Body of pancreas (tissue), 4 donors: Measurements from ENCODE around the gene MTM1. TPM values are rescaled to one million over a fixed set of nuclear protein-coding genes. Genes with fewer than 3 reads are reported as not detected.

ENCODE experiments used
- ATAC-seq: fragments of 150-250 bp; one replicate; pipeline ENCODE4 v1.9.1; 2016
- DNase-seq, 4 donors: peaks; one replicate each; pipeline ENCODE4 v3.0.0-alpha.2; 2019
- H3K27ac ChIP-seq, 4 donors: fragments of 200-600 bp; sonication (generic); 1 replicate in 3 of 4; 2 replicates in 1 of 4; pipeline versions ENCODE4 v1.5.1 to v1.6.1; 2016 to 2019; ENCODE audit warnings: mild to moderate bottlenecking in 1 of 4, mixed read lengths in 1 of 4, moderate library complexity in 1 of 4
- H3K27me3 ChIP-seq, 2 donors: fragments of 200-600 bp; sonication (generic); one replicate each; pipeline ENCODE4 v1.6.0; 2016; ENCODE audit warnings: mild to moderate bottlenecking in 1 of 2
- H3K36me3 ChIP-seq, 2 donors: fragments of 200-600 bp; sonication (generic); replicated peaks in 1 of 2; 2 replicates each; pipeline ENCODE4 v1.5.1; 2016; ENCODE audit warnings: low read depth in 2 of 2; ENCODE audit not compliant: insufficient read depth in 1 of 2
- H3K4me1 ChIP-seq: fragments of 200-600 bp; sonication (generic); one replicate; pipeline ENCODE4 v1.6.0; 2016
- H3K4me3 ChIP-seq, 2 donors: fragments of 200-600 bp; sonication (generic); 1 replicate in 1 of 2; 2 replicates in 1 of 2; pipeline ENCODE4 v1.5.1; 2016 to 2019
- H3K9me3 ChIP-seq, 3 donors: fragments of 200-600 bp; sonication (generic); 1 replicate in 2 of 3; 2 replicates in 1 of 3; pipeline ENCODE4 v1.5.1; 2016
- POLR2A ChIP-seq, 3 donors: fragments of 450-650 bp; IDR thresholded peaks; one replicate each; pipeline ENCODE4 v1.6.1; 2016; ENCODE audit warnings: antibody characterized with exemption in 3 of 3, mild to moderate bottlenecking in 2 of 3
- WGBS, 2 donors: methylation state at CpG; one replicate each; pipeline ENCODE4 v1.1.5; 2017; 5-methylcytosine and 5-hydroxymethylcytosine counted together
- intact Hi-C: fragments of 100-400 bp; cut with DNase I; formaldehyde crosslinking; loops from one replicate; pipeline ENCODE4 v1.15.1; 2023
- total RNA-seq, 2 donors: library from RNA; depleted of rRNA; stranded (reverse); fragments of >200 nt; gene quantifications; one replicate each; pipeline ENCODE4 v1.1.0, GENCODE V29; 2016
- TF ChIP-seq, protein P1 (sequence below), 7 experiments: fragments of 450-650 bp in 4 of 7; fragments of 200-600 bp in 3 of 7; sonication (generic) in 3 of 7; IDR thresholded peaks; one replicate each; pipeline ENCODE4 v1.5.1; 2016 to 2019; ENCODE audit warnings: antibody characterized with exemption in 7 of 7

MTM1 gene
- total RNA-seq, 2 donors from 2014 or later = 5.3 to 5.4 TPM

DNA sequence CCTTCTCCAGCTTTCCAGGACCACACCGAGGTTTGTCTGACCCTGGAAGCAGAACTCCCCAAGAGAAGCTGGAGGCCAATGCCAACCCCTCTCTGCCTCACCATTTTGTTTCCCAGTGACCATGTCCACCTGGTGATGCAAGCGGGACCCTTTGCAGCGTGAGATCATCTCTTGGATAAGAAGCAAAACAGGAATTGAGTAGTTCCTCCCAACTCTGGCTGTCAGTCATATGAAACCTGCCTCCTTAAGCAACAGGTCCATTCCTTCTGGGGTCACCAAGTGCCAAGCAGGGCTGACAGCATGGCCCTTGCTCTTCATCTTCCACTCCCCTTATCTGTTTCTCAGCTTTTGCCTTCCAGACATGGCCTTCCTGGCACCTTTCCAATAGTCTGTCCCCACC, 41.3 kb upstream of the MTM1 start:
- no peak overlapping the region for H3K27ac ChIP-seq
- no peaks in the 10 kb centered on the region for H3K36me3 ChIP-seq
- TF ChIP-seq, protein P1, sequence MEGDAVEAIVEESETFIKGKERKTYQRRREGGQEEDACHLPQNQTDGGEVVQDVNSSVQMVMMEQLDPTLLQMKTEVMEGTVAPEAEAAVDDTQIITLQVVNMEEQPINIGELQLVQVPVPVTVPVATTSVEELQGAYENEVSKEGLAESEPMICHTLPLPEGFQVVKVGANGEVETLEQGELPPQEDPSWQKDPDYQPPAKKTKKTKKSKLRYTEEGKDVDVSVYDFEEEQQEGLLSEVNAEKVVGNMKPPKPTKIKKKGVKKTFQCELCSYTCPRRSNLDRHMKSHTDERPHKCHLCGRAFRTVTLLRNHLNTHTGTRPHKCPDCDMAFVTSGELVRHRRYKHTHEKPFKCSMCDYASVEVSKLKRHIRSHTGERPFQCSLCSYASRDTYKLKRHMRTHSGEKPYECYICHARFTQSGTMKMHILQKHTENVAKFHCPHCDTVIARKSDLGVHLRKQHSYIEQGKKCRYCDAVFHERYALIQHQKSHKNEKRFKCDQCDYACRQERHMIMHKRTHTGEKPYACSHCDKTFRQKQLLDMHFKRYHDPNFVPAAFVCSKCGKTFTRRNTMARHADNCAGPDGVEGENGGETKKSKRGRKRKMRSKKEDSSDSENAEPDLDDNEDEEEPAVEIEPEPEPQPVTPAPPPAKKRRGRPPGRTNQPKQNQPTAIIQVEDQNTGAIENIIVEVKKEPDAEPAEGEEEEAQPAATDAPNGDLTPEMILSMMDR (IDR thresholded peaks at IDR 0.05) = no peak
- no peak for TF ChIP-seq POLR2A (IDR thresholded peaks at IDR 0.05)
- H3K4me3 ChIP-seq = no peak overlapping the region
- ATAC-seq = no peak
- no peak for DNase-seq
- peaks cover 32% of the 10 kb centered on the region for H3K4me1 ChIP-seq
- no peaks in the 10 kb centered on the region for H3K27me3 ChIP-seq
- H3K9me3 ChIP-seq = no peaks in the 10 kb centered on the region
- intact Hi-C loops = no loop called here
- WGBS, 2 donors = 67 to 100% methylated on average over 2 to 3 of the region's 3 CpGs

DNA sequence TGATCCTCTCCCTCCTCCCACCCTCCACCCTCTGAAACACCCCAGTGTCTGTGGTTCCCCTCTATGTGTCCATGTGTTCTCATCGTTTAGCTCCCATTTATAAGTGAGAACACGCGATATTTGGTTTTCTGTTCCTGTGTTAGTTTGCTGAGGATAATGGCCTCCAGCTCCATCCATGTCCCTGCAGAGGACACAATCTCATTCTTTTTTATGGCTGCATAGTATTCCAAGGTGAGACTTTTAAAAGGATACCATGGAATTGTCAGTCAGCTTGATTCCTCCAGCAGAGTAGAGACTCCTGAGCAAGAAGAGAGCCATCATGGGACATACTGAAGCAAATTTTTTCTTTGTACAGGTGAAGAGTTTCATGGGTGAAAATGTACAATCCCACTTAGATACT, 38.8 kb upstream of the MTM1 start:
- no peak for DNase-seq
- H3K4me1 ChIP-seq = peaks cover 21% of the 10 kb centered on the region
- H3K27me3 ChIP-seq = no peaks in the 10 kb centered on the region
- no peaks in the 10 kb centered on the region for H3K9me3 ChIP-seq
- H3K27ac ChIP-seq = no peak overlapping the region
- H3K4me3 ChIP-seq = no peak overlapping the region
- intact Hi-C loops = no loop called here
- H3K36me3 ChIP-seq = no peaks in the 10 kb centered on the region
- ATAC-seq = no peak
- 98 to 100% methylated on average over 3 of the region's 3 CpGs for WGBS, 2 donors
- TF ChIP-seq, protein P1 (IDR thresholded peaks at IDR 0.05) = no peak
- no peak for TF ChIP-seq POLR2A (IDR thresholded peaks at IDR 0.05)

DNA sequence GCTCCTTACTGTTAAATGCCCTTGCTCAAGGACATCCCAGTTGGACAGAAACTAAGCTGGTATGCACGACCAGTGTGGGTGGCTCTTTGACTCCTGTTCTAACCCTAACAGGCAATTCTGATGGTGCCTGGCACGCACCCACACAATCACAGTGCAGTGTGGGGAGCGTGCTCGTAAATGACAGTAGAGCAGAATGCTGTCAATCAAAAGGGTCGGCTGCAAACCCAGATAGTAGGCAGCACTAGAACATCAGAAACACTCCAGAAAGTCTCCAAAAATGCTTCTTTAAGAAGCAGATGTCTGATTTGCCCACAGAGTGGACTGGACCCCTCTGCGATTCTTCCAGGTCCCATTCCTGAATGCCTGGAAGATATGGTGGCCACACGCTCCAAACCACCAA, 37.6 kb upstream of the MTM1 start:
- intact Hi-C loops = no loop called here
- H3K27ac ChIP-seq = no peak overlapping the region
- no peak for ATAC-seq
- no peaks in the 10 kb centered on the region for H3K36me3 ChIP-seq
- no peaks in the 10 kb centered on the region for H3K9me3 ChIP-seq
- no peak overlapping the region for H3K4me3 ChIP-seq
- H3K4me1 ChIP-seq = peaks cover 15% of the 10 kb centered on the region
- no peak for TF ChIP-seq POLR2A (IDR thresholded peaks at IDR 0.05)
- TF ChIP-seq, protein P1 (IDR thresholded peaks at IDR 0.05) = no peak
- DNase-seq = no peak
- 81 to 82% methylated on average over 5 to 7 of the region's 7 CpGs for whole genome bisulfite sequencing, 2 donors
- no peaks in the 10 kb centered on the region for H3K27me3 ChIP-seq

DNA sequence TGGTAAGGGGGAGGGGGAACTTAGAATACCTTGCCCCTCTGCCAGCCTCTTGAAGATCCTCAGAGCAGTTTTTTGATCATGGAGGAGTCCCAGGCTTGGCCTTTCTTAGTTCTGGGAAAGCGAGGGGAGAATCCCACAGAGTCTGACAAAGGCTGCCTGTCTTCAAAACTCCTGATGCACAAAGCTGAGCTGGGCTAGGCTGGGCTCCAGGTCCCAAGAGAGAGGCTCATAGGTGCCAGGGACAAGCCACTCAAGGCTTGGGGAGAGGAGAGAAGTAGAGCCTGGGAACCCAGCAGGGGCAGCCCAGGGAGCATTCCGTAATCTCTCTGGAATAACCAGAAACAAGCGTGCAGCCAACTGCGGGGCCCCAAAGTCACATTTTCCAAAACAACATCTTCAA, 37.0 kb upstream of the MTM1 start:
- no peak overlapping the region for H3K4me3 ChIP-seq
- no peak overlapping the region for H3K27ac ChIP-seq
- DNase-seq = no peak
- no peaks in the 10 kb centered on the region for H3K9me3 ChIP-seq
- TF ChIP-seq, protein P1 (IDR thresholded peaks at IDR 0.05) = no peak
- TF ChIP-seq POLR2A (IDR thresholded peaks at IDR 0.05) = no peak
- H3K36me3 ChIP-seq = no peaks in the 10 kb centered on the region
- WGBS, 2 donors = 100% methylated on average over 4 of the region's 4 CpGs; no CpG with 5 or more reads in 1 of the 2 donors
- ATAC-seq = no peak
- peaks cover 11% of the 10 kb centered on the region for H3K4me1 ChIP-seq
- intact Hi-C loops = no loop called here
- no peaks in the 10 kb centered on the region for H3K27me3 ChIP-seq

DNA sequence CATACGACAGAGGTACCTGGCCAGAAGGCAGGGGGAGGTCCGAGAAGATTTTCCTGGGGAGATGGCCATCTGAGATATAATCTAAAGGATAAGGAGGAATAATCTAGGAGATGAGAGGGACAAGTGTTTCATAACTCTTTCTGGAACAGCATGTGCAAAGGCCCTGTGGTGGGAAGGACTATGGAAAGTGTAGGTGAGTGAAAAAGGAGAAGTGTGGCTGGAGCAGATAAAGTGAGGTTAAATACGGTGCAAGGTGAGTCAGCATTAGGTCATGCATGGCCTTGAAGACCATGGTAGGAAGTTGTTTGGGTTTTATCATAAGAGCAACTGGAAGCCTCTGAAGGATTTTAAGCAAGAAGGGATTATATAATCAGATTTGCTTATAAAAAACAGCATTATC, 34.6 kb upstream of the MTM1 start:
- TF ChIP-seq, protein P1 (IDR thresholded peaks at IDR 0.05) = no peak
- TF ChIP-seq POLR2A (IDR thresholded peaks at IDR 0.05) = no peak
- Histone ChIP-seq H3K4me1 (peaks cover 11% of the 10 kb centered on the region), H3K27ac (no peak overlapping the region), H3K4me3 (no peak overlapping the region), H3K36me3 (no peaks in the 10 kb centered on the region), H3K9me3 (no peaks in the 10 kb centered on the region), H3K27me3 (no peaks in the 10 kb centered on the region)
- WGBS, 2 donors = 57 to 62% methylated on average over 3 of the region's 3 CpGs
- DNase-seq (no peak), ATAC-seq (no peak)
- intact Hi-C loops = no loop called here
